HG02623 (cell line): Measurements from ENCODE around the gene RGMB.

ENCODE experiments used
- ATAC-seq: cut with Tn5 transposase; IDR thresholded peaks from one replicate; pipeline ENCODE4 v1.9.1; 2021; ENCODE audit warnings: moderate library complexity; ENCODE audit not compliant: unreplicated experiment

The RGMB gene

DNA sequence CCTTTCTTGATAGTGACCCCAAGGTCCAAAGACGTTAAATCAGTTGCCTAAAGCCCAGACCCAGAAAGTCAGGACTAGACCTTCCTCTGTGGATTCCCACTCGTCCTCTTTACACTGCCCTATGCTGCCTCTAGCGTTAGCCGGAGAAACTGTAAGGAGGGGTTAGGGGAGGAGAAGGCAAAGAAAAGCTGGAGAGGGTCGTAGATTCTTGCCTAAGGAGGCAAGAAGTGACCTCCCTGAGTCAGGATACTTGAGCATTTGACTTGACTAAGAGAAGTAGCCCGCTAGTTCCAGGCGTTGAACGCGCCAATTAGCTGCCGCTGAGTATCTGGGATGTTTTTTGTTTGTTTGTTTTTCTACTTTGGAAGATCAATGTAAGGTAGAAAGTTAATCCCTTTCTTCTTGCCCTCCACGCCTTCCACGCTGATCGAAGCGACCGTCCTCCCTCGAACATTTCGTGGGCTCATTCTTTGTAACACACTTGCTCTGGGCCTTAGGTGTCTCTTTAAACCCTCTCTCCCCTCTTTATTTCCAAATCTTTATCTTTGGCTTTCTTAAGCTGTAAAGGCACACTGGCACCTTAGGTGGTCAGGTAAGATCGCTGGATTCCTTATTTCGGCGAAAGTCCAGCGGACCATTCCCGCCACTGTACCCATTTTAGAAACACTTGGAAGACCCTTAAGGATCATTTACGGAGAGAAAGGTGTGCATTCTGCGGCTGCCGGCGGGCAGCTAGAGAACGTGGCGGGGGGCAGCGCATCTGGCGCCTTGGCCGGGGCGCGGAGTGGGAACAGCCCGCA is 5.1 kb upstream of the RGMB start:
- peak; percentile 31 for ATAC-seq

DNA sequence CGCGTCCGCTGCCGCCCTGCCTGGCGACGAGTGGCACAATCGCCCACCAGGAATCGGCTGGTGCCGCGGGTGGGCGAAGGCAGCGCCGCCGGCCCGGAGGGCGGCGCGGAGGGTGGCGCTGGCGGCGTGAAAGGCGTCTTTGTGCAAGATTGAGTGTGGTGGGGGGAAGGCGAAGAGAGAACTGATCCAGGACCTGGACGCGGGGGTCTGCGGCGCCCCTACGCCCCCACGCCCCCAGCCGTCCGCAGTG is 4.6 kb upstream of the RGMB start:
- ATAC-seq: no peak

DNA sequence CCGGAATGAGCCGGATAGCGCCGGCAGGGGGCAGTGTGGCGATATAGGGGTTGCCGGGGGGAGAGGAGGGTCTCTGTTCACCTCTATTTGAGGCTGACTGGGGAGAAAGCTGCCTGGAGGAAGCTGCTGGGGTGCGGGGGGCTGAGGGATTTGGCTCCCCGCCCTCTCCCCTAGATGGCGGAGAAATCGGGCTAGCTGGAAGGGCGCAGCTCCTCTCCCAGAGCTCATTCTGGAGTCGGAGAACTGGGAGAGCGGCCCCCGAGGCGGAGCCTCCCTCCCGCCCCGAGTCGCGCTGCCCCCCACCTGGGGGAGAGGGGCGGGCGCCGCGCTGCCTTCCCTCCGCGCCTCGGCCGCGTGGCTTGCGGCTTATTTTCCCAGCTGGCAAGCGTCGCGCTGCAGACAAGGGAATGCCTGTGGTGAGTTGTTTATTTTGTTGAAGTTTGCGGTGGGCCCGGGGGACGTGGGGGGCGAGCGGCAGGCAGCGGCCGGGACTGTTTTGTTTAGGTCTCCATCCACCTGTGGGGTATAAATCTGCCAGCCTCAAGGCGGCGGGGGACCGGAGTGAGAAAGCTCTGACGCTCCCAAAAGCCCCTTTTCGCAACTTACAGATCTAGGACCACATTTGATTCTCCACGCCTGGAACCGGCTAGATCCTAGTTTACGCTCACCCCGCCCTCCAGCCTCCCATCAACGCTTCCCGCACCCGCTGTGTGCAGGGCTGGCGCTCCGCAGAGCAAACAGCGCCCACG is 4.1 kb upstream of the RGMB start:
- ATAC-seq: no peak

DNA sequence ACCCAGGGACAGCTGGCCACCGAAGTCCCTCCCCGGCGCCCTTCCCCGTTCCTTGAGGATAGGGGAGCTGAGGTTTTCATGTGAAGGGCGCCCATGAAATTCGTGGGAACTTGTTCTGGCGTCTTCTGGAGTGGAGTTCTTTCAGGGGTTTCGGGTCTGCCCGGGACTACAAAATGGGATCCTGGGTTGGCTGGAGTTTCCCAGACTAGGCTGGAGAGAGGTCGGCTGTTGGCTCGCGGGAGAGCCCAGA is 3.6 kb upstream of the RGMB start:
- no peak for ATAC-seq

DNA sequence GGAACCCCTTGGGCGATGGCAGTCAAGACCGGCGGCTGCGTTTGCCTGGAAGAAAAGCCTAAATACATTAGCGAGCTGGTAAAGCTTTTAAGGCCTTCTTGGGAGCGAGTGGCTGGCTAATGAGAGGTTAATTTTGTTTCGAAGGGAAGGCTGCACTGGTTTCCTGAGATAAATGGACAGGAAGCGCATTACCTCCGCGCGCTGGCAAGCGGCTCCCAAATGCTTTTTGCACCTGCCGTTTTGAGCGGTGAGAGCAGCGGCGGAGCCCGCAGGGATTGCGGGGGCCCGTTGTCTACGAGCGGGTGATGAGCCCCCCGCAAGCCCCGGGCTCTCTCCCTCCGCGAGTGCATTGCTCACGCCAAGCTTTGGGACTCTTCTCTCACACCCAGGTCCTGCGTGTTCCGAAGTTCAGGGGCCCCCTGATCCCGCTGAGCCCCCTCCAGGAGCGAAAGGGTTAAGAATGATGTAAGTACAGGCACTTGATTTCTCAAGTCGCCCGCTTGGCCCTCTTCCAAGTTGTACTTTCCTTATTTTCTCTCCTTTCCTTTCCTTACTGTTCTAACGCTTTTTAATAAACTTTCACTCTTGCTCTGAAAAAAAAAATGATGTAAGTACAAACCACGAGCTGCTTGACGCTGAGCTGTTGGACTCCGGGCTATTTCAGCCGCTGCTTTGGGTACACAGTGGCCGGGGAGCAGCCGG is 3.1 kb upstream of the RGMB start:
- no peak for ATAC-seq

DNA sequence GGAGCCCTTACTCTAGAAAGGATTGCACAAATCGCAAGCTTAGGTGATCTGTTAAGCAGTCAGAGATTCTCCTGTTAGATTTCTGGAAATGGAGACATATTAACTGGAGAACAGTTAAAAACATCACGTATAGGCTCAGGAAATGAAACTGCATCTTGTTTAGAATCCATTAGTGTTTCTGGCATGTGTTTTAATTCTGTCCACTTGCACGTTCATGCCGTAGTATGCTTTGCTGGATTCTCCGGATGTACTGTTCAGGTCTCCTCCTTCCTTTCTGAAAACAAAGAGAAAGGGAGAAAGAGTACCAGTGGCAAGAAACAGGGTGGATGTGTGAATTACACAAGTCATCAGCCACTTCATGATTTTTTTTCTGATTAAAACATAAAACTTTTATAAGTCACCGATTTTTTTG is 2.5 kb upstream of the RGMB start:
- no peak for ATAC-seq

DNA sequence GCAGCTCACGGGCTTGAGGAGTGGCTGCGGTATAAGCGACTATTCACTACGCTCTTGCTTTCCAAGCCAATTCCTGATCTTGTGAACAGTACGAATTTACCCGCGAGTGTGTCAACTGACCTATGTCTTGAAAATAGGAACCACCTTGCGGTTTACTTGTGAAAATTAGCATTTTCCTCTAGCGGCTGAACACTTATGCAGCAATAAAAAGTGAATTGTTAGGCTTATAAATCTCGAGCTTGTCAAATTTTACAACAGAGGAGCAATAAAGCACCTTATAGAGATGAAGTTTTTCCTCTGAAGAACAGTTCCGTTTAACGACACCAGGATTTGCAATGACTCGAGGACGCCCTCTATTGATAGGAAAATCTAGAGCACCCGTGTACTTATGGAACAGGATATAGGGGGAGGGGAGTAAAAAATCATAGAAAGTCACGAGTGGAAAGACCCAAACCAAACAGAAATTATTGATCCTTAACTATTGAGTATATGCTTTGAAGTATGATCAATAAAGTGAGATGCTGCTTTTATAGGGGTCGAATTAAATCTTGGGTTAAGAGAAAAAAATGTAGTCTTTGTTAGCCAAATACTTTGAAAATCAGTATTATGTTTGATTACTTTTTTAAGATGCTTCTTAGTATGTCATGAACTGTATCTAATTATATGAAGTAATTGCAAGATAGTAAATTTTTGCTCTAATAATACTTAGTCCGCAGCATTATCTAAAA is 1.9 kb upstream of the RGMB start:
- ATAC-seq: no peak

DNA sequence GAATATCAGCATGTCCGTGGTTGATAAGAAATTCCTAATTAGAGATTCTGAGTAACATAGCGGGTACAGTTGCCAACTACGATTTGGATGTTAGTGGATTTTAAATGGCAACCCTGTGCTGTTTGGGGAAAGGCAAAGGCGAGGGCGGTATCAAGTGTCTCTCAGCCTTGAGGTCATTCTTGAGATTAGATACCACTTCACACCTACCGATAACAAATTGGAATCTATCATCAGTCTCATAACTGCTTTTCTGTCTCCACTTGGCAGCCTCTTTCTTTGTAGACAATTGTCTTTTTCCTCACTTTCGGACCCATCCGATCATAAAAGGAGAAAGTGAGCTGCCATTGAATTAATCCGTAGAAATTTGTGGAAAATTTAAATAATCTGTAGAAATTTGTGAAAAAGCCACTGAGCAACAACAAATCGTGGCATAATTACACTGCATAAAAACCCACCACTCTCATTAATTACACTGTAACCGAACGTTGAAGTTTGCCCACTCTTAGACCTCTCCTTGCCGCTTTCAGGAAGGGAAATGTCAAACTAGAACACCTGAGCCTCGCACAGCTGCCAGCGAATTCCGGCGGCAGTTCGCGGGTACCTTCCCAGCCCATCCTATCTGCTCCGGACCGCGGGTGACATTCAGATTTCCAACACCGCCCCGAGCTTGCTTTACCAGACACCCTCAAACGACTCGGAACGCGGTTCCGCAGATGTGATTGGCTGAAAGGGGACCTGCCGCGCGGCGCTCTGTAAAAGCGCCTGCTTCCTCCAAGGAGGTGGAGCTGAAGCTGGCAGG is 849 bp upstream of the RGMB start:
- ATAC-seq: peak; percentile 22

DNA sequence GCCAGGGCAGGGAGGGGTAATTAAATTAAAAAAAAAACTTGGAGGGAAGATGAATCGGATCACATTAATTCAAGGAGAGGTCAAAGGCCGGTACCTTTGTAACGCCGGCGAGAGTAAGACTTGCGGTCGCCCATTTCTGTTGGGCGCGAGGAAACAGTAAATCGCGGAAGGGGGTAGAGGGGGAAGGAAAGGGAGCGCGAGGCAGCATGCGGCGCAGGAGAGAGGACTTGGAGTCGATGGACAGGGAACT is 324 bp upstream of the RGMB start:
- ATAC-seq: no peak

DNA sequence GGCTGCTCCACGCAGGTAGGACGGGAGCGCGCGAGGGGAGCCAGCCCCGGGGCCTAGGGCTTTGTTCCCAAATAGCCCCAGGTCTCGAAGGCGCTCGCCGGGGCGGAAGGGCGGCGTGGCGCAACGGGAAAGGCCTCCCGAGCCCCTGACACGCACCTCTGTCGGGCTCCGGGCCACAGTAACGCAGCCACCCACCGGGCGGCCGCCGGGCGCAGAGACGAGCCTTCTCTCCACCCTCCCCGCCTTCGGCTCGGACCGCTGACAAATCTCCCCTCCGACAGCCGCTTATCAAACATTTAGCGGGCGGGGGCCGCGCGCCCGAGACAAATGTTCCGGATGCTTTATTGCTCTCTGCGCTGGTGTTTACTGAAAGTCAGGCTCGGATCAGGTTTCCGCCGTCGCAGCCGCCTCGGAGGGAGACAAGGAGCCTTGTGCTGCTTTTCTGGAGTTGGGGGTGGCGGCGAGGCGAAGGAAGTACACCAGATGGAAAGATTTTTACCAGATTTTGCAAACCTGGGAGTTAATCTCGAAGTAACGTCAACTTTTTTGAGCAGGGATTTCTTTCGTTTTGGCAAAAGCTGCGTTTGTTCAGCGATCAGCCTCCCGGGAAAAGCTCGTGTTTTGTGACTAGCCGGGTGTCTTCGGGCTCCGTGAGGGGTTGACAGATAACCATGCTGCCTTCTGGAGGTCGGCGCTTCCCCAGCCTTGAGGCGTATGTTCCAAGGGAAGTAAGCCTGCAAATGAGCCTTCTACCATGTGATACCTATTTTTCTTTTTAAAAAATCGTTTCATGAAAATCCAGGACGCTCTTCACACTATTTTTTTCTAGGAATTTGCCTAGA is 950 bp downstream of the RGMB start:
- ATAC-seq: peak; percentile 18

DNA sequence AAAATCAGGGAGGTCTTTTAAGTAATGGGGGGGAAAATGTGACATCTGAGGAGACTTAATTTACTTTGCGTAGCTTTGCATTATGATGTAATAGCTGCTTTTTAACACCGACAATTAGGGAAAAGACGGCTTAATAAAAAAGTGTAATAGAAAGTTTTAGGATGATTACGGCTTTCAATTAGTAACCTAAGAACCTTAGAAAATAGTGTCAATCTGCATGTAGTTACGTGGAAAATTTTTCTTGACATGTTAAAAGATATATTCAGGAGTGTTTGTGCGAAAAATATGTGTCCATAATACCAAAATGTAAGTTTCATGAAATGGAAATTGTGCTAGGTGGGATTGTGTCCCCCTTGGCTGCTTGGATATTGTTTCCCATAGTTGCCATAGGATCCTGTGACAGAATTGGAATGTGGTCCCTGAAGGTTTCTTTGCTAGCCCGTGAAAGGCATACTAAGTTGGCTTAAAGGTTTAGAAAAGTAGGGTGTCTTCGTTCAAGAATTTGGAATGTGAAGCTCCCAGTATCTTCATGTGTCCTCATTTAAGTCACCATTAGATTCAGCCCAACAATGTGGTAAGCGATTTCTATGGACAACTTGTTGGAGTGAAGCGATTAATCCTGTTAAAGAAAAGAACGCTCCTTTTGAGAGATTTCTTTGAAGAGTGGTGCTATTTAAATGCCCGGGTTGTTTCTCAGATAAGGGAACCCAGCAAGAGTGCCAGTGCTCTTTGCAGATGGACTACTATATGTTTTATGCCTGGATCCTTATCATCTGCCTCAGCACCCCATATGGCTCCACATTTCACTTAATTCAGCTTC is 2.0 kb downstream of the RGMB start:
- ATAC-seq: no peak

DNA sequence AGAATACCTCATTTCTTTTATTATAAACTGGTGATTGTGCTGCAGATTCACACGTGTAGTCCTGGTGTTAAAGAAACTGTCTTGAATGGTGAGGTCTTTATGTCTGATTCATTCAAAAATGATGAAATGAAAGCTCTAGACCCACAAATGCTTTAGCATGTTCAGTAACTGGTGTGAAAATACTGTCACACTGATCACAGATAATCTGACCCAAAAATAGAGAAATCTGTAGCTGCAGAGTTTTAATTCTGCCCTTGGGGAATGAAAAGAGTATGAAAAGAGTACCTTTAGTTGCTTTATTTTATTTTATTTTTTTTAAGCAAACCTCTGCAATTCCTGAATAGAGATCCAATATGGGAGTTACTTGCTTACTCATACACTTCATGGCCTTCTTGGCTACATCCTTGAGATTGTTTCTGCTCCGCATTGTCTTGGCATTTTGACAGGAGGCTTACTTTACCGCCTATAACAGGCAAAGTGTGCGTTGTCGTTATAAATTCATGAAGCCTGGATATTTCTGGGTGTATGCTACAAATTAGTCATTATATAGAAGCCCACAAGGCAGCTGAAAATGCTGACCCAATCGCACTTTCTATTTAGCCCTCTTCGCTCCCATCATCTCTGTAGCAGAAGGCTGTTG is 2.7 kb downstream of the RGMB start:
- ATAC-seq: no peak

DNA sequence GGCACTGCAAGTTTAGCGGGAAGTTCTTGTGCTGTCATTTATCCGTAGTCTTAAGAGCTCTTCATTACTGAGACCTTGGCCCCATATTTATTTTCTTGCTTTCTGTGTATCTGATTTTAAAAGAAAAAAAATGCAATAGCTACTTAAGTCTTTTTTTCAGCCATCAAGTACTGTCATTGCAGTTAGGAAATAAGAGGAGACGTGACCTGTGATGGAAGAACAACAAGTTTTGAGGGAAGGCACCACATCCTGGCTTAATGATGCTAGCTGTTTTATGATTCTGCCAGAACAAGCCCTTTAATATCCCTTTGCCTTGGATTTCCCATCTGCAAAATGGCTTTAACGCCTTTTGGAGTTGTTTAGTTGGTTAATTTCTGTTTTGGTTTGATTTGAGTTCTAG is 3.8 kb downstream of the RGMB start:
- ATAC-seq: no peak

DNA sequence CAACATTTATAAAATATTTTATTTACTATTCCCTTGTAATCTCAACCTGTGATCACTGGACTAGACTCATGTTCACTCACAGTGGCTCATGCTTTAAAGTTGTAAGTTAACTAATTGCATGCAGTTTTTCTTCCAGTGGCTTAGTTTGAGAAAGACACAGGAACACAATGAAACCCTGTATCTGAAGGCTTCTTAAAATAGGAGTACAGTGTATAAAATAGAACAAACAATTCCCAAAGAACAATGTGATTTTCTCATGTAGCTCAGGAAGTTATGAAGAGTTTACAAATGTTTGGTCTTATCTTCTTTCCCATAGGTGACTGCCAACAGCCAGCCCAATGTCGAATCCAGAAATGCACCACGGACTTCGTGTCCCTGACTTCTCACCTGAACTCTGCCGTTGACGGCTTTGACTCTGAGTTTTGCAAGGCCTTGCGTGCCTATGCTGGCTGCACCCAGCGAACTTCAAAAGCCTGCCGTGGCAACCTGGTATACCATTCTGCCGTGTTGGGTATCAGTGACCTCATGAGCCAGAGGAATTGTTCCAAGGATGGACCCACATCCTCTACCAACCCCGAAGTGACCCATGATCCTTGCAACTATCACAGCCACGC is 5.9 kb downstream of the RGMB start:
- no peak for ATAC-seq

DNA sequence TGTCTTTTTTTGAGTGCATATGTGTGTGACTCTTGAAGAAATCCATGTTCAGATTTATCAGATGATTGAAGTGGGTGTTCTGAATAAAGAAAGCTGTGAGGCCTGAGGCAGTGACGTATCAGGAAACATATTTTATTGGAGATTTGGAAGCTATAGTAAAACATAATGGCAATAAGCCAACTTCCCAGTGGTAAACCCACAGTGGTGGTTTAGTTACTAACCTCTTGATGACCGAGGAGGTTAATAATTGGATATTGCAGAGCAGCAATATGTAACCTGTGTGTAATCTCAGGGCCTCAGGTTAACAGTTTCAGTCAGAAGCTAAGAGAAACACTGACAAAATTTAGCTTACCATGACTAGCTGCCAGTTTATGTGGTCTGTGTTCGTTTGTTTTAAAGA is 6.9 kb downstream of the RGMB start:
- no peak for ATAC-seq

DNA sequence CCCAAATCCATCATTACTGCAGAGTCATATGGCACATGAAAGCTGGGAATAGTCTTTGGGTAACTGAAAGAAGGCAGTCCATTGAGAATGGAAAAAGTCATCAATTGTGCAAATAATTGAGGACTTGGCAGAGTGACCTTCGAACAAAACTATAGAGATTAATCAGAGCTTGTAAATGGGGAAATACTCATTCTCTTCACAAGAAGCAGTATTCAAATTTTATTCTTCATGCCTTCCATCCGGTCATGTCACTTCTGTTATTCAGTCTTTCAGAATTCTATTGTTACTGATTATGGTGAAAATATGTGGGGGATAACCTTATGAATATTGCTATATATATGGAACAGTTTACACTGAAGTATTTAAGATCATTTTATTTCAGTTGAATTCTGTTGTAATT is 8.1 kb downstream of the RGMB start:
- ATAC-seq: no peak

DNA sequence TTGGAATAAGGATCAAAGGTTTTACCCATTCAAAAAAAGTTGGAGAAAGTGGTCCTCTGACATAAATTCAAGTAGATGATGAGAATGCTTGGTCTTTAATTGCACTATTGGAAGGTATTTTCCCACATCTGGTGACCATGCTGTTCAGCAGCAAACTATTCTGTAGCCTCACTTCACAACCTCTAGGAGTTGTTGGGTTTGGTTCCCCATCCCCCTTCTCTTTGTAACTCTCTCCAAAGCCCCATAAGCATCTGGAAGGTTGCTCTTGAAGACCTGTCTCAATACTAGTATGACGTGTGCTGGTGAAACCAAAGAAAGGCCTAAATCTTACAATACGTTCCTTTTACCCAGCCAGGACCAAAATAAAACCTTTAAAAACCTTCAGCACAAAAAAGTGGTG is 8.5 kb downstream of the RGMB start:
- ATAC-seq: no peak

DNA sequence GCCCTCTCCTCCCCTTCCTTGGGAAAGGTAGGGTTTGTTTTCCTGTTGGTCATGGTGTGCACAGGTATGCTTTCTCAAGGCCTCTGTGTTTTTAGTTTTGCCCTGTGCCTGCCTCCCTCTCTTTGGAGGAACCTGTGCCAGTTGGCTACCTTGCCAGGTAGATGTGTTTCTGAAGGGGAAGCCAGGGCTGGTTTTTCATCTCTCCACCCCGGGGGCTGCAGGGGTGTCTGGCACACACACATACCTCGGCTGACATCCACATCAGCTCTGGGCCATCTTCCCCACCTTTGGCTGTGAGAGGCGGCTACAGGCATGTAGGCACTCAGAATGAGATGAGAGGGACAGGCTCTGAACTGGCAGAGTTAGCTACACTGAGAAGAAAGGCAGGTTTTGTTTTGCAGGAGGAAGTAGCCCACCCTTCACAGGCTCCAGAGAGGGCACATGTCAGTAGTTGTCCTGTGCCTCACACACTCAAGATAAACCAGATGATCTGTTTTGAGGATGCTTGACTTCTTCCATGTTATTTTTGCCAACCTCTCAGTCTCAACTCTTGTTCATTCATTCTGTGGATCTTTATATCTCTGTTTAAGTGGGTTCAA is 9.7 kb downstream of the RGMB start:
- ATAC-seq: no peak
